HG03159 (cell line): ENCODE results near the gene C1orf159.
"Not testable (repeated sequence)": the region's sequence is repeated elsewhere in the genome, so short reads cannot be mapped to it uniquely, and the experiment has no call there.

Source experiments
- ATAC-seq: cut with Tn5 transposase; IDR thresholded peaks from one replicate; pipeline ENCODE4 v1.9.1; 2021; ENCODE audit warnings: mild to moderate bottlenecking, moderate library complexity; ENCODE audit not compliant: unreplicated experiment

The C1orf159 gene

GRCh38 chr1:1058088-1058905 is 57.6 kb downstream of the C1orf159 start:
- ATAC-seq = no peak

GRCh38 chr1:1057769-1058087 is 58.2 kb downstream of the C1orf159 start:
- ATAC-seq = not testable (repeated sequence)

- ATAC-seq = no peak
Observed at GRCh38 chr1:1055841-1056736, 59.8 kb downstream of the C1orf159 start.

GRCh38 chr1:1054971-1055370 is 60.9 kb downstream of the C1orf159 start:
- no peak for ATAC-seq

- no peak for ATAC-seq
Observed at GRCh38 chr1:1054099-1054700, 61.7 kb downstream of the C1orf159 start.

- no peak for ATAC-seq
Observed at GRCh38 chr1:1053682-1054081, 62.2 kb downstream of the C1orf159 start.

GRCh38 chr1:1053022-1053421 is 62.9 kb downstream of the C1orf159 start:
- no peak for ATAC-seq

GRCh38 chr1:1052003-1052840 is 63.7 kb downstream of the C1orf159 start:
- no peak for ATAC-seq

GRCh38 chr1:1051127-1051810 is 64.6 kb downstream of the C1orf159 start:
- ATAC-seq = no peak

GRCh38 chr1:1050577-1051052 is 65.3 kb downstream of the C1orf159 start:
- no peak for ATAC-seq

- no peak for ATAC-seq
Observed at GRCh38 chr1:1049318-1050165, 66.3 kb downstream of the C1orf159 start.

GRCh38 chr1:1048765-1049164 is 67.1 kb downstream of the C1orf159 start:
- no peak for ATAC-seq

GRCh38 chr1:1047963-1048362 is 67.9 kb downstream of the C1orf159 start:
- ATAC-seq = no peak

- ATAC-seq = no peak
Observed at GRCh38 chr1:1047407-1047806, 68.5 kb downstream of the C1orf159 start.

GRCh38 chr1:1046767-1047166 is 69.1 kb downstream of the C1orf159 start:
- ATAC-seq = no peak

- ATAC-seq = no peak
Observed at GRCh38 chr1:1046243-1046642, 69.6 kb downstream of the C1orf159 start.

- ATAC-seq = no peak
Observed at GRCh38 chr1:1045129-1045528, 70.8 kb downstream of the C1orf159 start.

GRCh38 chr1:1044455-1045078 is 71.3 kb downstream of the C1orf159 start:
- no peak for ATAC-seq

GRCh38 chr1:1043921-1044320 is 72.0 kb downstream of the C1orf159 start:
- ATAC-seq = no peak
